ENCODE measurements around the gene ALOX5AP. TPM values are rescaled to one million over a fixed set of nuclear protein-coding genes. Genes with fewer than 3 reads are reported as not detected.
A peak's percentile ranks its signal among the peaks of the same experiment; 100 is the strongest.

The ALOX5AP gene
- total and polyA plus RNA-seq, 2 donors (not counting 1 experiment from before 2014, with no cell fraction given) = 0.17 to 0.25 TPM

DNA sequence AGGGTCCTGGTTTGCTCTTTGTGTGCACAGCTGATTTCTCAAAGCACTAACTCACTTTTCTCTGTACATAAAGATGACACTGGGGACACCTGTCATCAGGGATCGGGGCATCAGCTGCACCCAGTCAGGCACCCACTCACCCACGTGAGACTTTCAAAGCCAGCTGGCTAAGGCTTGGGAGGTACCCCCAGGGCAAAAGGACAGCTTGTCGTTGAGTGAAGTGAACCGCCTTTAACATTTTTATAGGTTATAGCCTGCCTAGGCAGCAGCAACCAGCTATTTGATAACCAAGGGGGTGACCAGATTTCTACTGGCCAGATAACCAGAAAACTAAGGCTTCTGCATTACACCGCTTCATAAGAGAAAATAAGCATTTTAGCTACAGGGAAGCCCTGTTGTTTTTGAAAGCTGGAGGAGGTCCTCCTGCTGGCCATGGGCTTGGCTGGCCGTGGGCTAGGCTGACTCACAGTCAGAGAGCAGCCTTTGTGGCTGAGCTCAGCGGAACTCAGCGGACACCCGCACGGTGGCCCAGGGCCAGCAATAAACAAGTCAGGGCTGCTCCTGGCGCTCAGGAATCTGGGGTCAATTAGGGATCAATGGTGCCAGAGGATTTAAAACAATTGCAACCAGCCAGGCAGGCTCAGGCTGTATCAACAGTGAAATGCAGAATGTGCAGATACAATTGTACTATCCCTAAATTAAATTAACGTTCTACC lies 57.1 kb downstream of the ALOX5AP start:
- Histone ChIP-seq H3K27ac (ENCODE audit: insufficient read depth, low read length) (peak overlapping the region; percentile 28), H3K4me1 (ENCODE audit: control insufficient read depth, extremely low read depth, insufficient read depth, low read length) (peaks cover 25% of the 10 kb centered on the region), H3K9ac (ENCODE audit: insufficient read depth, low read length) (no peak overlapping the region), H3K9me3 (ENCODE audit: control insufficient read depth, insufficient read depth, low read depth, low read length) (no peaks in the 10 kb centered on the region), H3K36me3 (ENCODE audit: control insufficient read depth, insufficient read depth, low read length) (no peaks in the 10 kb centered on the region), H3K79me2 (ENCODE audit: control insufficient read depth, insufficient read depth, low read length) (no peaks in the 10 kb centered on the region), H4K20me1 (ENCODE audit: control insufficient read depth, extremely low read depth, insufficient read depth, low read length) (no peaks in the 10 kb centered on the region), H3K4me3 (replicated peaks in 1 of 4; ENCODE audit: control extremely low read depth in 1 of 4, insufficient read depth in 1 of 4, low read depth in 3 of 4, low read length in 4 of 4) (no peak overlapping the region), H2AFZ (ENCODE audit: low read length) (no peak overlapping the region), H3K27me3 (ENCODE audit: control insufficient read depth, insufficient read depth, low read length) (no peaks in the 10 kb centered on the region), H3K4me2 (ENCODE audit: extremely low read depth, insufficient read depth, low read length) (peak overlapping the region; percentile 55)
- TF ChIP-seq, protein P1, sequence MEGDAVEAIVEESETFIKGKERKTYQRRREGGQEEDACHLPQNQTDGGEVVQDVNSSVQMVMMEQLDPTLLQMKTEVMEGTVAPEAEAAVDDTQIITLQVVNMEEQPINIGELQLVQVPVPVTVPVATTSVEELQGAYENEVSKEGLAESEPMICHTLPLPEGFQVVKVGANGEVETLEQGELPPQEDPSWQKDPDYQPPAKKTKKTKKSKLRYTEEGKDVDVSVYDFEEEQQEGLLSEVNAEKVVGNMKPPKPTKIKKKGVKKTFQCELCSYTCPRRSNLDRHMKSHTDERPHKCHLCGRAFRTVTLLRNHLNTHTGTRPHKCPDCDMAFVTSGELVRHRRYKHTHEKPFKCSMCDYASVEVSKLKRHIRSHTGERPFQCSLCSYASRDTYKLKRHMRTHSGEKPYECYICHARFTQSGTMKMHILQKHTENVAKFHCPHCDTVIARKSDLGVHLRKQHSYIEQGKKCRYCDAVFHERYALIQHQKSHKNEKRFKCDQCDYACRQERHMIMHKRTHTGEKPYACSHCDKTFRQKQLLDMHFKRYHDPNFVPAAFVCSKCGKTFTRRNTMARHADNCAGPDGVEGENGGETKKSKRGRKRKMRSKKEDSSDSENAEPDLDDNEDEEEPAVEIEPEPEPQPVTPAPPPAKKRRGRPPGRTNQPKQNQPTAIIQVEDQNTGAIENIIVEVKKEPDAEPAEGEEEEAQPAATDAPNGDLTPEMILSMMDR (conservative IDR thresholded peaks at IDR 0.05 in 1 of 2, IDR thresholded peaks at IDR 0.05 in 1 of 2; ENCODE audit: low read depth in 1 of 2, low read length in 2 of 2) = peak; percentile 52 to 72
- no peak for TF ChIP-seq EZH2 (IDR thresholded peaks at IDR 0.05; ENCODE audit: low read length, missing control alignments)
- DNase-seq (ENCODE audit: low read depth in 2 of 2) = peak; percentile 95 to 97

DNA sequence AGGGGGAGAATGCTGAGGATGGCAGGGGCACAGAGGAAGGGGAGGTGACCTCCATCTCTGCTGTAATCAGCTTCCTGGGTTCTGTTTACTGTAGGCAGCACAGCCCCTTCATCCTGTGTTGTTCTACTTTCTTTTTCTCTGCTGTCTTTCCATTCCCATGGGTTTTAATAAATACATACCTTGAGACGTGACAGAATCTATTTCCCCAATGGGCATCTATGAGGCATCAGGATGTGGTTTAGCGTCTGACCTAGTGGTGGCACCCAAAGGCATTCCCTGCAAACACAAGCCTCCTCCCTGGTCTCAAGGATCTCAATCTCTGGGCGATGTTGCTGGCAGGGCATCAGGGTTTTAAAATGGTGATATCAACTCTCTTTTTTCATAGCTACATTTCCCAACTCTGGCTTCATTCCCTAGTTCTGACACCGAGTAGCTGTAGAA lies 60.8 kb downstream of the ALOX5AP start:
- H3K36me3 ChIP-seq (ENCODE audit: control insufficient read depth, insufficient read depth, low read length) = no peaks in the 10 kb centered on the region
- no peaks in the 10 kb centered on the region for H4K20me1 ChIP-seq (ENCODE audit: control insufficient read depth, extremely low read depth, insufficient read depth, low read length)
- H3K4me2 ChIP-seq (ENCODE audit: extremely low read depth, insufficient read depth, low read length) = peak overlapping the region; percentile 55
- H3K4me3 ChIP-seq (replicated peaks in 1 of 4; ENCODE audit: control extremely low read depth in 1 of 4, insufficient read depth in 1 of 4, low read depth in 3 of 4, low read length in 4 of 4) = peak overlapping the region in 1 of 4 experiments; percentile 6
- no peak overlapping the region for H3K9ac ChIP-seq (ENCODE audit: insufficient read depth, low read length)
- H2AFZ ChIP-seq (ENCODE audit: low read length) = peak overlapping the region; percentile 9
- no peaks in the 10 kb centered on the region for H3K79me2 ChIP-seq (ENCODE audit: control insufficient read depth, insufficient read depth, low read length)
- H3K27me3 ChIP-seq (ENCODE audit: control insufficient read depth, insufficient read depth, low read length) = no peaks in the 10 kb centered on the region
- peaks cover 24% of the 10 kb centered on the region for H3K4me1 ChIP-seq (ENCODE audit: control insufficient read depth, extremely low read depth, insufficient read depth, low read length)
- peak; percentile 59 to 80 for DNase-seq (ENCODE audit: low read depth in 2 of 2)
- no peak for TF ChIP-seq EZH2 (IDR thresholded peaks at IDR 0.05; ENCODE audit: low read length, missing control alignments)
- TF ChIP-seq, protein P1 (conservative IDR thresholded peaks at IDR 0.05 in 1 of 2, IDR thresholded peaks at IDR 0.05 in 1 of 2; ENCODE audit: low read depth in 1 of 2, low read length in 2 of 2) = peak in 1 of 2 donors; percentile 3
- H3K9me3 ChIP-seq (ENCODE audit: control insufficient read depth, insufficient read depth, low read depth, low read length) = no peaks in the 10 kb centered on the region
- H3K27ac ChIP-seq (ENCODE audit: insufficient read depth, low read length) = no peak overlapping the region

DNA sequence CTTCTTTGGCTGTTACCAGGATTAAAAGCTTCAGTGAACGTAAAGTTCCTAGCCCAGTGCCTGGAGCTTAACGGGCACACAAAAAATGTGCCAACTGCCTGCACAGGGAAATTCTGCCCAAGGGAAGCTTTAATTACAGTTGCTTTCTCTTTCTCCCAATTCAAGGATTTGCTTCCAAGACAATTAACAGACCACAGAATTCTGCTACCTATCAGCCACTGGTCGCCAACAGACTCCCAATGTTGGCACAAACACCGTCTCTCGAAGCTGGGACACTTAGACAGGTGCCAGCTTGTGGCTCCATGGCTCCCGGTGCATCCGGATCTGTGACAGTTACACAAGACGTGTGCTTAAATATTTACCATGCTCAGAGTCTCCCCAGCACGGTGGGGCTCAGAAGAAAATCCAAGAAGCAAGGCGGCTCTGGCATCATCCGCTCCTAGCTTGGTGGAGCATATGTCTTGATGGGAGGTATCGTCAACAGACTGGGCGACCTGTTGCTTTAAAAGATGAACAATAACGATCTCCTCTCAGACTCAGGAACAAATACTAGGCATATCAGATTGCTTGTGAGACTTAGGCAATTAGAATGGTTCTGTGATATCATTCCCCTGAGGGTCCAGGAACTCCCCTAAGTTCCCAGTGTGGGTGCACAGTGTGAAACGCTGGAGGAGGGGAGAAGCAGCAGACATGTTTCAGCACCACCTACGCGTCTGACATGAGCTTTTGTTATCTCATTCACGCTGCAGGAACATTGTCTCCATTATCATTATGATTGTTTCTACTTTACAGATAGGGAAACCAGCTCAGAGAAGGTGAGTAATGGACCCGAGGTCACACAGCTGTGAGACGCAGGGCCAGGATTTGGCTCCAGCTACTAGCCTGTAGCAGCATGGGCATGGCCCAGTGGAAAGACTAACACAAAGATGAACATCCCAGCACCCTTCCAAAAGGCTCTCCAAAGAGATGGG lies 61.6 kb downstream of the ALOX5AP start:
- Histone ChIP-seq H3K9me3 (ENCODE audit: control insufficient read depth, insufficient read depth, low read depth, low read length) (no peaks in the 10 kb centered on the region), H3K4me3 (replicated peaks in 1 of 4; ENCODE audit: control extremely low read depth in 1 of 4, insufficient read depth in 1 of 4, low read depth in 3 of 4, low read length in 4 of 4) (peak overlapping the region in 2 of 4 experiments; percentile 4 to 6), H3K27ac (ENCODE audit: insufficient read depth, low read length) (no peak overlapping the region), H3K4me1 (ENCODE audit: control insufficient read depth, extremely low read depth, insufficient read depth, low read length) (peaks cover 17% of the 10 kb centered on the region), H4K20me1 (ENCODE audit: control insufficient read depth, extremely low read depth, insufficient read depth, low read length) (no peaks in the 10 kb centered on the region), H3K36me3 (ENCODE audit: control insufficient read depth, insufficient read depth, low read length) (no peaks in the 10 kb centered on the region), H2AFZ (ENCODE audit: low read length) (peak overlapping the region; percentile 9), H3K79me2 (ENCODE audit: control insufficient read depth, insufficient read depth, low read length) (no peaks in the 10 kb centered on the region), H3K9ac (ENCODE audit: insufficient read depth, low read length) (no peak overlapping the region), H3K27me3 (ENCODE audit: control insufficient read depth, insufficient read depth, low read length) (no peaks in the 10 kb centered on the region), H3K4me2 (ENCODE audit: extremely low read depth, insufficient read depth, low read length) (peak overlapping the region; percentile 55)
- TF ChIP-seq EZH2 (IDR thresholded peaks at IDR 0.05; ENCODE audit: low read length, missing control alignments) = no peak
- TF ChIP-seq, protein P1 (conservative IDR thresholded peaks at IDR 0.05 in 1 of 2, IDR thresholded peaks at IDR 0.05 in 1 of 2; ENCODE audit: low read depth in 1 of 2, low read length in 2 of 2) = peak in 1 of 2 donors; percentile 0
- DNase-seq (ENCODE audit: low read depth in 2 of 2) = peak in 1 of 2 donors; percentile 81

Data from fibroblast of lung (primary cell).